ENCODE results near the gene CHAMP1.

CHAMP1 gene

DNA sequence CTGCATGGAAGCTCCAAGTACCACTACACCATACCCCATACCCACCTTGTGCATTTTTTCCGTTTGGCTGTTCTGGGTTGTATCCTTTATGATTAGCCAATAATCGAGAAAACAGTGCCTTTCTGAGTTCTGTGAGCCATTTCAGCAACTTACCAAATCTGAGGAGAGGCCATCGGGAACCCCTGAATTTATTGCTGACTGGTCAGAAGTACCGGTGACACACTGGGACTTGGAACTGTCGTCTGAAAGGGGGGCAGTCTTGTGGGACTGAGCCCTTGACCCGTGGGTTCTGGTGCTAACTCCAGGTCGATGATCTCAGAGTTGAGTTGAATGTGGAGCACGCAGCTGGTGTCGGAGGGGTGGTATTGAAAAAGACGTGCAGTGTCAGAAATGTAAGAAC is 17.9 kb upstream of the CHAMP1 start:
- in situ Hi-C loops (cut with MboI; ENCODE audit: low pct_unique_long_range_greater_than_20kb, low sequenced_read_pairs): no loop called here
- DNase-seq: no peak

DNA sequence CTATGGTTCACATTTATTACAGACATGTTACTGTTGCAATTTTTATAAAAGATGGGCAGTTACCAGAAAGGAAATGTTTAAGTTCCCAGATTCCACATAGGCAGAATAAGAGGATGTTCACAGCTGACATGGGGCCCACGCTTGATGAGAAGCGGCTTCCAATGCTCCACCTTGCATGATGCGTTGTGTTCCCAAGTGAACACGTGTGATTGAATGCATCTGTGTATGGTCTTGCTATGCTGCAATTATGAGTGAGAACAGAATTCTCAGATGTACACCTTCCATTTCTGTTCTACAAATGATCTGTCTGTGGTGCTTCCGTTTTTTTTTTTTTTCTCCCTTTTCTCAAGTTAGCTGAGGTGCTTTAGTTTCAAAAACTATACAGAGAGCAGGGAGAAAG is 17.4 kb upstream of the CHAMP1 start:
- in situ Hi-C loops (cut with MboI; ENCODE audit: low pct_unique_long_range_greater_than_20kb, low sequenced_read_pairs): no loop called here

DNA sequence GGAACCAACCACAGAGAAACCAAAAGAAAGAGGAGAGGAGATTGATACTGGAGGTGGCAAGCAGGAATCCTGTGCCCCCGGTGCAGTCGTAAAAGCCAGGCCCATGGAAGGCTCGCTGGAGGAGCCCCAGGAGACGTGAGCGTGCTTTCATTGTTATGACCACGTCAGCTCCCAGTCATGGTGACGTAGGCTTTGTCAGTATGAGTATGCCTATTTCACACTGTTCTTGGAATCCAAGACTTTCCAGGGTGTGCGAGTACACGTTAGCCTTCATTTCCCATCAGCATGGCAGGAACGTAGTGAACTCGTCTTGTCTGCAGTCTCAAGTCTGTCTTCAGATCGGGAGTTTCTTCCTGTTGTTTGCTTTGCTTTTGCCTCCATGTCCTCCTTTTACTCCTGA is 15.4 kb upstream of the CHAMP1 start:
- DNase-seq: no peak
- in situ Hi-C loops (cut with MboI; ENCODE audit: low pct_unique_long_range_greater_than_20kb, low sequenced_read_pairs): no loop called here

More for the DNA sequence above, 17.4 kb upstream of the CHAMP1 start:
- DNase-seq: no peak

DNA sequence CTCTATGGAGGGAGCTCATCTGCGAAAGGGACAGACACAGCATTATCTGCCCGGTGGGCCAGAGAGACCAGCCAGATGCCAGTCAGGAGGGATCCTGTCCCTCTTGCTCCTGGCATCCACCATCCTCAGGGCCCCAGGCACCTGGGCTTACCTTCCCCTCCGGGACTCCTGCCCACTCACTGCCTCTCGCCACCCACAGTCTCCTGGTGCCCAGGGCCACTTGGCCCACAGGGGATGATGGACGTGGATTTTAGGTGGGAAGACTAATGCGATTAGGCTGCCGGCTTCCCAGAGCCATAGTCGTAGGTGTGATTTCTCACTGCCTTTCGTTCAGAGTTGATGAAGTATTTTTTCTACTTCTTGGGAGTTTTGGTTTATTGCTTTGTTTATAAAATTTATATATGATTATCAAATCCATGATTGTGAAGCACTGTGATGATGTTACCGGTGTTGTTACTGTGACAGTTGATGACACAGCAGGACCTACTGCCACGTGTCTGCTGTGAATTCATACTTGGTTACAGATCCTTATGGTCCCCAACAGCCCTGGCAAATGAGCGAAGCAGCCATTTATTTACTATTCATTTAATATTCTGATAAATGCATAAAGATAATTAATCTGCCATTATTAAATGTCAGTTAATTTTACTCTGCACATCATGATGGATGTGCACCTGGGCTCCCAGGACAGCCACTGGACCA is 14.5 kb upstream of the CHAMP1 start:
- in situ Hi-C loops (cut with MboI; ENCODE audit: low pct_unique_long_range_greater_than_20kb, low sequenced_read_pairs): no loop called here
- DNase-seq: no peak

DNA sequence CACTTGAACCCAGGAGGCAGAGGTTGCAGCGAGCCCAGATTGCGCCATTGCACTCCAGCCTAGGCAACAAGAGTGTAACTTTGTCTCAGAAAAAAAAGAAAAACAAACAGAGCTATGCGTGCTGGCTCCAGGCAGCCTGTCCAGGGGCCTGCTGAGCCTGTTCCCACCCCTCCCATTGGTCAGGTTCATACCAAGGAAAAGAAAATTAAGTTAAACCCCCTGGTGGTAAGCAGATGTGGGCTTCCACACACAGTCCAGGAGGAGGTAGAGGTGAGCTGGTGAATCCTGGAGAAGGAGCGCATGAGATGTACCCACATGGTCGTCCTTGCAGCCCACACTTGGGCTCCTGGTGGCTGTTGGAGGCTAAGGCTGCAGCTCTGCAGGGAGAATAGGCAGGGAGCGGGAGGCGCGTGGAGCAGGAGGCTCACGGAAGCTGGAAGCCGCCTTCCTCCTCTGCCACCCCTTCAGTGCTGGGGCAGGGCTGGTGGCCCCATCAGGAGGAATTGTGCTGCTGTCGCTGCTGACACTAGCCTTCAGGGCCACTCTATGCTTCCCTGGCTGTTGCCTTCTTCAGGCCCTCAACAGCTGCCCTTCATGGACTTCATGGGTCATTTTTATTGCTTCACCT is 10.5 kb upstream of the CHAMP1 start:
- no peak for DNase-seq
- in situ Hi-C loops (cut with MboI; ENCODE audit: low pct_unique_long_range_greater_than_20kb, low sequenced_read_pairs): no loop called here

DNA sequence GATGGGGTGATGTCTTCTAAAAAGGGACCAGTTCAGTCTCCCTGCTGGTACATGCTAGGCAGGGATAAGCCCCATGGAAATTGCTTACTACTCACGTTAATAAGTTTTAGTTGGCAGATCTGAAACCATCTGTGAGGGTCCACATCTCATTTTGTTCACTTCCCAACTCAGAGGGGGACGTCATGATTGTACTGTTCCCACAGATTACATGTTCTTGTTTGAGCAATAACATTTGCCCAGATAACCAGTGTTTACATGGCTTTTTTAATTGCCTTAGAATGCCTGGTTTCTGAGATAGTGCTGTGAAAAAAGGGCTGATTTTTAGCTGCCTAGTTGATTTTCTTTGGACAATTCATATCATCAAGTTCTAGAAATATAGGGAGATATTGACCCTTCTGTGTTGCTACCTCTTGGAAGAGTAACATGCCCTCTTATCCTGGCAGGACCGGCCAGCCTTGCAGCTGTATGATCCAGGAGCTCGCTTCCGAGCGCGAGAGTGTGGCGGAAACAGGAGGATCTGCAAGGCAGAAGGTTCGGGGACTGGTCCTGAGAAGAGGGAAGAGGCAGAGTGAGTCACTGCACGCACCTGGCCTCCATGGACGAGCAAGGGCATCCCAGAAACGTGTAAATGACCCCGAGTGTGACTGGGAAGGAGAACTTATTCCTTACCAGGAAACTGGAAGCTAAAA is 9.8 kb upstream of the CHAMP1 start:
- in situ Hi-C loops (cut with MboI; ENCODE audit: low pct_unique_long_range_greater_than_20kb, low sequenced_read_pairs): no loop called here

DNA sequence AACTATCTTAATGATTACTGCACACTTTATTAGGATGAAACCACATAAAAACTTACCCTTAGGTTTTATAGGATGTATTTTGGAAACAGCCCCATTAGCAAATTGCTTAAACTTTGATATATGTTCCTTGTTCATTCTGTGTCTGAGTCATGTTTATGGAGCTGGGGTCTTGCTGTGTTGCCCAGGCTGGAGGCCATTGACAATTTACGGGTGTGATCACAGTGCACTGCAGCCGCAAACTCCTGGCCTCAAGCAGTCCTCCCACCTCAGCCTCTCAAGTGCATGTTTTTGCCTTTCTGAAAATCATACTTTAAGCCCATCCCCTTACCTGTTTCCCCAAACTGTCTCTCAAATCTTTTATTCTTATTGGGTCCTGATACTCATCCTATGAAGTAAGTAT is 5.2 kb upstream of the CHAMP1 start:
- no peak for DNase-seq
- in situ Hi-C loops (cut with MboI; ENCODE audit: low pct_unique_long_range_greater_than_20kb, low sequenced_read_pairs): no loop called here

More for the DNA sequence above, 9.8 kb upstream of the CHAMP1 start:
- no peak for DNase-seq

DNA sequence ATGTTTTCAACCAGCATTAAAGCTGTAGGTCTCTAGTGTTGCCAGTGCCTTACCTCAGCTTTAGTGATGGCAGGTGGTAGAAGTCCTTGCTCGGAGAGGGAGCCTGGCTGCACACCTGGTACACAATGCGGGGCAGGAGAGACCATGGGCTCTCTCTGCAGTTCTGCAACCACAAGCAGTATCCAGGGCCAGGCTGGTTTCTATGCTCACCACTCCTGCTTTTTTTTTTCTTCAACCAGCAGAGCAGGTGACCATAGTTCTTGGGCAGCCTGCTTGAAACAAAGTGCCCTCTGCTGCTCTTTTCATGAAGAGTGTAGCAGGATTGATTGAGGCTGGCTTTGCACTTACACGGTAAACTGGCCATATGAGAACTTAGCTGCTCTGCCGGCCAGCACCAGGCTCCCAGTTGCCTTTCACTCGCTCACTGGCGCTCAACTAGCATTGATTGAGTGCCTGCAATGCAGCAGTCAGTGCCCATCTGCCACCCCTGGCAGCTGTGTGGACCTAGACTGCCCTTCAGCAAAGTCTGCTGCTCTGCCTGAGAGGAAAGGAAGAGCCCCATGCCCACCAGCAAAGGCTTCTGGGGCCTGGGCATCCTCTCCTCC is 4.4 kb upstream of the CHAMP1 start:
- in situ Hi-C loops (cut with MboI; ENCODE audit: low pct_unique_long_range_greater_than_20kb, low sequenced_read_pairs): no loop called here

DNA sequence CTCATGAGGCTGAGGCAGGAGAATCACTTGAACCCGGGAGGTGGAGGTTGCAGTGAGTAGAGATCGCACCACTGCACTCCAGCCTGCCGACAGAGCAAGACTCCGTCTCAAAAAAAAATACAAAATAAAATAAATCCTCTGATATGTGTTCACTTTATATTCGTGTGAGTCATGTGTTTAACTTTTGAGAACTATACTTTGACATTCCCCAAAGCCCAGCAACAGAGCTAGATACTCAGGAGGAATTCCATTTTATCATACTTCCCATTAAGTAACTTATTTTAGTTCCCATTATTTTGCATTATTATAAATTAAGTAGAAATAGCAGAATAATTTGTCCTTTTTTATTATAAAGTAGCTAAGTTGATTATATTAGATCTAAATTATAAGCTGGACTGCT is 3.3 kb upstream of the CHAMP1 start:
- no peak for DNase-seq
- in situ Hi-C loops (cut with MboI; ENCODE audit: low pct_unique_long_range_greater_than_20kb, low sequenced_read_pairs): no loop called here

More for the DNA sequence above, 4.4 kb upstream of the CHAMP1 start:
- no peak for DNase-seq

DNA sequence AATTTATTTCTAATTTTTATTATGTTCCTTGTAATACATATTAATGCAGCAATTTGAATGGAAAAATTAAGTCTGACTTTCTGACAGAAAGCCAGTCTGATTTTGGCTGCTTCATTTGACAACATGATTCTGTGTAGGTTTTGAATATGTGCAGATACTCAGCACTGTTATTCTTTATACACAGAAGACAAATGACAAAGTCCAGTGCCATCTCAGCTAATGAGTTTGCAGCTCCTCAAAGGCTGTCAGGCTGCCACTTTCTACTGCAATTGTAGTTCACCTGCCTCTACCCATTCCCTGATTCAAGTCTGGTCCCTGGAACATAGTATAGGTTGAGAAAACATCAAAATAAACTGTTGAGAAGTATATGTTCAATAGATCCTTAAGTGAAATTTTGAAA is 2.9 kb upstream of the CHAMP1 start:
- in situ Hi-C loops (cut with MboI; ENCODE audit: low pct_unique_long_range_greater_than_20kb, low sequenced_read_pairs): no loop called here
- no peak for DNase-seq

DNA sequence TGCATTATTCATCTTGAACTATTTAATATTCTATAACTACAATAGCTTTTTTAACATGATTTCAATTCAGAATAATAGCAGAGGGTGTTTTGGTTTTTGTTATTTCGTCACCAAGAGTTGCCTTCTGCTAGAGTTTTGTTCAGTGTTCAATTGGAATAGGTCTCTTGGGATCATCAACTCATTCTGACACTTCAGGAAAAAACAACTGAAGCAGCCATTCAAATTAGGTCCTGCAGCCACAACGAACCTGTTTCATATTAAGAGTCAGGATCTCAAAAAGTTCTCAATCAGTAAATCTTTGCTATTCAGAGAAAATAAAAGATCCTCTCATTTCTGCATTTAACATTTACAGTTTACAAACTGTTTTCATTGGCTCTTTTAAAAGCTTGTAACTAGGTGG is 2.4 kb upstream of the CHAMP1 start:
- in situ Hi-C loops (cut with MboI; ENCODE audit: low pct_unique_long_range_greater_than_20kb, low sequenced_read_pairs): no loop called here
- DNase-seq: no peak

DNA sequence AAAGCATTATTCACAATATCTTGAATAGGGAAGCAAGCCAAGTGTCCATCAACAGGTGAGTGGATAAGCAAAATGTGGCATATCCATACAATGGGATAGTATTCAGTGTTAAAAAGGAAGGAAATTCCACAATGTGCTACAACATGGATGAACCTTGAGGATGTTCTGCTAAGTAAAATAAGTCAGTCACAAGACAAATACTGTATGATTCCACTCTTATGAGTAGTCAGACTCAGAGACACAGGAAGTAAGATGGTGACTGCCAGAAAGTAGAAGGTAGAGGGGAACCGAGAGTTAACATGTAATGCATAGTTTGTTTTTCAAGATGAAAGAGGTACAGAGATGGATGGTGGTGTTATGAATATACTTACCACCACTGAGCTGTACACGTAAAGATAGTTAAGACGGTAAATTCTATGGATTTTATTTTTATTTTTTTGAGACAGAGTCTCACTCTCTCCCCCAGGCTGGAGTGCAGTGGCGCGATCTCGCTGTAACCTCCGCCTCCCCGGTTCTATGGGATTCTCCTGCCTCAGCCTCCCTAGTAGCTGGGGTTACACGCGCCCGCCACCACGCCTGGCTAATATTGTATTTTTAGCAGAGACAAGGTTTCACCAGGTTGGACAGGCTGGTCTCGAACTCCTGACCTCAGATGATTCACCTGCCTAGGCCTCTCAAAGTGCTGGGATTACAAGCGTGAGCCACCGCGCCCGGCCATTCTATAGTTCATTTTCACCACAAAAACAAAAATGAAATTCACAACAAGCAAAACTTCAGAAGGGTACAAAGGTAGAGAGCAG is 1.0 kb upstream of the CHAMP1 start:
- in situ Hi-C loops (cut with MboI; ENCODE audit: low pct_unique_long_range_greater_than_20kb, low sequenced_read_pairs): no loop called here
- no peak for DNase-seq

DNA sequence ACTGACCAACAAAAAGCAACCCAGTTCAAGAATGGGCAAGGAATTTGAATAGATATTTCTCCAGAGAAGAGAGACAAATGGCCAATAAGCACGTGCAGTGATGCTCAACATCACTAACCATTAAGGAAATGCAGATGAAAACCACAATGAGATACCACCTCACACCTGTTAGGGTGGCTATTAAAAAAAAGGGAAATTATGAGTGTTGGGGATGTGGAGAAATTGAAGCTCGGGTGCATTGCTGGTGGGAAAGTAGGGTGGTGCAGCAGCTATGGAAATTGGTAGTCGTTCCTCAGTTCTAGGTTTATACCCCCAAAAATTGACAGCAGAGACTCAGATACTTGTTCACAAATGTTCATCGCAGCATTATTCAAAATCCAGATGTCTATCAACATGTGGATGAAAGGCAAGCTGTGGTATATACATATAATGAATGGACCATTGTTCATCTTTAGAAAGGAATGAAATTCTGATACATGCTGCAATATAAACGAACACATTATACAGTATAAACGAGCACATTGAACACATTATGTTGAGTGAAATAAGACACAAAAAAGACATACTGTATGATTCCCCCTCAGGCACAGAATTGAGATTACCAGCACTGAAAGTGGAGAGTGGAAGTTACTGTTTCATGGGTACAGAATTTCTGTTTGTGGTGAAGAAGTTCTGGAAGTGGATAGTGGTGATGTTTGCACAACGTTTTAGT is 927 bp downstream of the CHAMP1 start:
- peak; percentile 41 for DNase-seq
- in situ Hi-C loops (cut with MboI; ENCODE audit: low pct_unique_long_range_greater_than_20kb, low sequenced_read_pairs): no loop called here

DNA sequence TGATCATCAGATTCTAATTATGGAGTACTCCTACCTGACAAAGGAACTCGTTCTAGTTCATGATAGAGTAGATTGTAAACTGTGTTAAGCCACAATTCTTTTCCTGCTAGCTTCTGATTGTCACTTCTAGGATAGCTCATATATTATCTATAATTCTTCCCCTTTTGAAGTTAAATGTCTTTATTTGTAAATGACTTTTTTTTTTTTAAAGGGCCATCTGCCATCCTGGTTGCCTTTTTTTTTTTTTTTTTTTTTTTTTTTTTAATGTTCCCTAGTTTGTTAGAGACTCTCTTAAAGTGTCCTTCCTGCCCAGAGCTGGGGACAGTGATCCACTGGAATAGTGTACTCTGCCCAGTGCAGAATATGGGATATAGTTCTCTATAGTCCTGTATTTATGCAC is 4.3 kb downstream of the CHAMP1 start:
- in situ Hi-C loops (cut with MboI; ENCODE audit: low pct_unique_long_range_greater_than_20kb, low sequenced_read_pairs): no loop called here
- no peak for DNase-seq

DNA sequence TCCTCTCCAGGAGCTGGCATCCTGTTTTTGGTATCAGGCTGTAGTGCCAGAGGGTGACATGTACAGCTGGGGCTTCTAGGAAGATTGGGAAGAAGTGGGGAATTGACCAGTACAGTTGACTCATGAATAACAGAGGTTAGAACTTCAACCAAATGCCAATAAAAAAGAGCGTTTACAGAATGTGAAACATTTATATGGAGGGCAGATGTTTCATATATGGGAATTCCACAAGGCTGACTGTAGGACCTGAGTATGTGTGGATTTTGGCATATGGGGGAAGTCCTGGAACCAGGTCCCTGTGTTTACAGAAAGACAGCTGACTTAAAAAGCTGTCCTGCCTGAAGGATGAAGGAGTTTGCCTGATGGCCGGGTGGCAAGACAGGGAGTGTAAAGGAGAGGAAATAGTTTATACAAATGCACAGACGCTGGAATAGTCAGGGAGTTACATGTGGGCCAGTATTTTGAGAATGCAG is 5.2 kb downstream of the CHAMP1 start:
- in situ Hi-C loops (cut with MboI; ENCODE audit: low pct_unique_long_range_greater_than_20kb, low sequenced_read_pairs): no loop called here
- no peak for DNase-seq

DNA sequence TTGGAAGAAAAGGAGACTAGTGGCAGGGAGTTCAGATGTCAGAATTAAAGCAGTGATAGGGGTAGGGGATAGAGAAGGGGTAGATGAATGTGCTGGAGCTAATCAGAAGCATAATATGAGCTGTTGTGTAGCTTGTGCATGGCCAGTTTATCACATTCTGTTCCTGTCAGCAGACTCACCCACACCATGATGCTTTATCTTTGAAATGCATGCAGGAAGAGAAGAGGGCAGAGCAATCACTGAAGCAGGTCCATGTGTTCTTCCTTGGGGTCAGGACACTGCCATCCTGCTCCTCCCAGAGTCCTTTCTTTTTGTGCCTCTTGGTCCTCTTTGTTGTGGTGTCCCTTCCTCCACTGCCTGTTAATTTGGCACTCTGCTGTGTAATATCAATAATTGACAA is 5.8 kb downstream of the CHAMP1 start:
- in situ Hi-C loops (cut with MboI; ENCODE audit: low pct_unique_long_range_greater_than_20kb, low sequenced_read_pairs): no loop called here
- DNase-seq: no peak

DNA sequence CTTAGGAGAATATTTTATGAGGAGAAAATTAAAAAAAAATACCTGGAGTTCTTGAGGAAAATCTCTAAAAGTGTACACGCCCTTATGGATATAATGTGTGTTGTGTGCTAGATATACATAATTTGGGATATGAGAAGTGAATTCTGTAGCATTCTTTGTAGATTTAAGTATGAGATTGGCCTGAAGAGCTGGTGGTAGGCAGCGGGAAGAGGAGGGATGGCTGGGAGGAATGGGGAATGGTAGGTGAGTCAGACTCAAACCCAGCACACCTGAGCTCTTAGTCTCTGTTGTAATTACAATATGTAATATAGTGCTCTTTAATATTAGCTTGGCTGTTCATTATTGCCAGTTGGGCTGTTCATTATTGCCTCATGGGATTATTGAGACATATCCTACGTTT is 7.0 kb downstream of the CHAMP1 start:
- DNase-seq: no peak
- in situ Hi-C loops (cut with MboI; ENCODE audit: low pct_unique_long_range_greater_than_20kb, low sequenced_read_pairs): no loop called here

DNA sequence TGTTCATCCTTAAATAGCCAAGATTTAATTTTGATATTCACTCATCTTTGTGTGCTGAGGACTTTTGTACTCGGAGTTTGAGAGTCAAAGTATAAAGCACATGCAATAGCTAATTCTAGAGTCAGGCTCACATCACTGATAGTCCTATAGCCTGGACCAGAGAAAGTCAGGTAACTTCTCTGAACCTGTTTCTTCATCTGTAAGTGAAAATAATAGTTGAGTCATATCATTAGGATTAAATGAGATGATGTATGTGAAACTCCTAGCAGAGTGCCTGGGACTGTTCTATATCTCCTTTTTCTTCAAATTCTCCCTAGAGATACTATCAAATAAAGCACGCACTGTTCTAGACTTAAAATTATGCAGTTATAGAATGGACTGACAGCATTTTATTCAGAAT is 9.0 kb downstream of the CHAMP1 start:
- in situ Hi-C loops (cut with MboI; ENCODE audit: low pct_unique_long_range_greater_than_20kb, low sequenced_read_pairs): no loop called here
- no peak for DNase-seq

DNA sequence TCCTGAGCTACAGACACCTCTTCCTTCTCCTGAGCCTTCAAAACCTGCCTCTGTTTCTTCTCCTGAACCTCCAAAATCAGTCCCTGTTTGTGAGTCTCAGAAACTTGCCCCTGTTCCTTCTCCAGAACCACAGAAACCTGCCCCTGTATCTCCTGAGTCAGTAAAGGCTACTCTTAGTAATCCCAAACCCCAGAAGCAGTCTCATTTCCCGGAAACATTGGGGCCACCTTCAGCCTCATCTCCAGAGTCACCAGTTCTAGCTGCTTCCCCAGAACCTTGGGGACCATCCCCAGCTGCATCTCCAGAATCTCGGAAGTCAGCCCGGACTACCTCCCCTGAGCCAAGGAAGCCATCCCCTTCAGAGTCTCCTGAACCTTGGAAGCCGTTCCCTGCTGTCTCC is 10.0 kb downstream of the CHAMP1 start:
- DNase-seq: no peak
- in situ Hi-C loops (cut with MboI; ENCODE audit: low pct_unique_long_range_greater_than_20kb, low sequenced_read_pairs): no loop called here

Measured in KBM-7 (cell line).